WTC11 (cell line): ENCODE data around the gene PALD1. TPM values are rescaled to one million over a fixed set of nuclear protein-coding genes. Genes with fewer than 3 reads are reported as not detected.

Experiments used
- ATAC-seq: fragments of 200-7000 bp; cut with Tn5 transposase; 2 replicates; pipeline ENCODE4 v1.10.0; 2021; ENCODE audit warnings: mild to moderate bottlenecking, moderate library complexity
- CTCF ChIA-PET: fragments of 300-600 bp; sonication (Branson Sonifier 250); formaldehyde crosslinking; loops from one replicate; lab custom pipeline; 2021; ENCODE audit warnings: antibody characterized with exemption; lab: Charles Lee
- POLR2A ChIA-PET: fragments of 350-600 bp; sonication (Branson Sonifier 250); formaldehyde crosslinking; loops from one replicate; lab custom pipeline; 2021; ENCODE audit warnings: antibody characterized with exemption; lab: Charles Lee
- DNase-seq: peaks from one replicate; pipeline ENCODE4 v3.0.0; 2021; ENCODE audit warnings: low spot score
- H3K27ac Mint-ChIP-seq: 2 replicates; pipeline ENCODE4 v1.8.0; 2021; ENCODE audit warnings: mixed read lengths
- H3K27me3 Mint-ChIP-seq: 2 replicates; pipeline ENCODE4 v1.8.0; 2021; ENCODE audit warnings: low read depth, mild to moderate bottlenecking, moderate library complexity, mixed read lengths
- H3K36me3 Mint-ChIP-seq: 2 replicates; pipeline ENCODE4 v1.8.0; 2021; ENCODE audit warnings: mixed read lengths
- H3K4me1 Mint-ChIP-seq: 2 replicates; pipeline ENCODE4 v1.8.0; 2022; ENCODE audit warnings: mixed read lengths
- H3K4me3 Mint-ChIP-seq: 2 replicates; pipeline ENCODE4 v1.8.0; 2021; ENCODE audit warnings: mild to moderate bottlenecking, moderate library complexity, mixed read lengths
- H3K9me3 Mint-ChIP-seq: 2 replicates; pipeline ENCODE4 v1.8.0; 2021; ENCODE audit warnings: mixed read lengths
- ETV6 ChIP-seq: sonication (generic); formaldehyde crosslinking; IDR thresholded peaks from 2 replicates; pipeline ENCODE4 v1.8.1; 2022; ENCODE audit warnings: mild to moderate bottlenecking, missing genetic modification reagents
- FOXK1 ChIP-seq: sonication (generic); formaldehyde crosslinking; IDR thresholded peaks from 2 replicates; pipeline ENCODE4 v1.8.0; 2022; ENCODE audit warnings: mild to moderate bottlenecking, moderate library complexity, missing genetic modification reagents
- JAZF1 ChIP-seq: fragments of 250-450 bp; sonication (Bioruptor Pico); IDR thresholded peaks from 2 replicates; pipeline ENCODE4 v1.9.0; 2021; ENCODE audit warnings: moderate library complexity, mild to moderate bottlenecking, inconsistent platforms
- MXD4 ChIP-seq: fragments of 250-450 bp; sonication (Bioruptor Pico); IDR thresholded peaks from 2 replicates; pipeline ENCODE4 v1.8.0; 2021; ENCODE audit warnings: mild to moderate bottlenecking, moderate library complexity, borderline replicate concordance
- NFE2L1 ChIP-seq: sonication (generic); formaldehyde crosslinking; IDR thresholded peaks from 2 replicates; pipeline ENCODE4 v1.8.1; 2023; ENCODE audit warnings: missing genetic modification reagents
- PRRX2 ChIP-seq: fragments of 250-450 bp; sonication (Bioruptor Pico); IDR thresholded peaks from 2 replicates; pipeline ENCODE4 v1.8.0; 2021; ENCODE audit warnings: mild to moderate bottlenecking
- RORB ChIP-seq: fragments of 250-450 bp; sonication (Bioruptor Pico); IDR thresholded peaks from 2 replicates; pipeline ENCODE4 v1.9.0; 2021; ENCODE audit warnings: mild to moderate bottlenecking
- SMAD4 ChIP-seq: sonication (generic); formaldehyde crosslinking; IDR thresholded peaks from 2 replicates; pipeline ENCODE4 v1.8.0; 2022; ENCODE audit warnings: mild to moderate bottlenecking, missing genetic modification reagents
- SP1 ChIP-seq: sonication (generic); formaldehyde crosslinking; conservative IDR thresholded peaks from 2 replicates; pipeline ENCODE4 v1.8.1; 2022; ENCODE audit warnings: missing genetic modification reagents
- ZNF219 ChIP-seq: sonication (generic); formaldehyde crosslinking; IDR thresholded peaks from 2 replicates; pipeline ENCODE4 v1.8.0; 2023; ENCODE audit warnings: missing genetic modification reagents, mild to moderate bottlenecking, borderline replicate concordance
- ZNF263 ChIP-seq: sonication (generic); formaldehyde crosslinking; IDR thresholded peaks from 2 replicates; pipeline ENCODE4 v1.8.1; 2022; ENCODE audit warnings: low read depth, mild to moderate bottlenecking, moderate library complexity, missing genetic modification reagents
- ZNF416 ChIP-seq: fragments of 250-450 bp; sonication (Bioruptor Pico); IDR thresholded peaks from 2 replicates; pipeline ENCODE4 v1.9.0; 2021; ENCODE audit warnings: mild to moderate bottlenecking, inconsistent platforms
- ZNF671 ChIP-seq: fragments of 250-450 bp; sonication (Bioruptor Pico); IDR thresholded peaks from 2 replicates; pipeline ENCODE4 v1.8.0; 2021; ENCODE audit warnings: mild to moderate bottlenecking
- total RNA-seq: library from RNA; stranded (reverse); gene quantifications from 3 replicates; pipeline ENCODE4 v1.2.3, GENCODE V29; 2021
- TF ChIP-seq, protein P1 (sequence below): sonication (generic); formaldehyde crosslinking; conservative IDR thresholded peaks from 2 replicates; pipeline ENCODE4 v1.8.1; 2022; ENCODE audit warnings: mild to moderate bottlenecking, missing genetic modification reagents
- TF ChIP-seq, protein P2 (sequence below): fragments of 250-450 bp; sonication (Bioruptor Pico); IDR thresholded peaks from 2 replicates; pipeline ENCODE4 v1.9.0; 2021; ENCODE audit warnings: mild to moderate bottlenecking, borderline replicate concordance
- TF ChIP-seq, protein P3 (sequence below): sonication (generic); formaldehyde crosslinking; IDR thresholded peaks from 2 replicates; pipeline ENCODE4 v1.8.0; 2023; ENCODE audit warnings: missing genetic modification reagents
- TF ChIP-seq, protein P4 (sequence below): sonication (generic); formaldehyde crosslinking; IDR thresholded peaks from 2 replicates; pipeline ENCODE4 v1.8.1; 2023; ENCODE audit warnings: mild to moderate bottlenecking, moderate library complexity, missing genetic modification reagents
- TF ChIP-seq, protein P5 (sequence below): sonication (generic); formaldehyde crosslinking; IDR thresholded peaks from 2 replicates; pipeline ENCODE4 v1.8.1; 2023; ENCODE audit warnings: mild to moderate bottlenecking, missing genetic modification reagents, moderate library complexity
- TF ChIP-seq, protein P6 (sequence below): sonication (generic); formaldehyde crosslinking; IDR thresholded peaks from 2 replicates; pipeline ENCODE4 v1.8.1; 2022; ENCODE audit warnings: mild to moderate bottlenecking, missing genetic modification reagents, moderate library complexity, borderline replicate concordance
- TF ChIP-seq, protein P7 (sequence below): sonication (generic); formaldehyde crosslinking; IDR thresholded peaks from 2 replicates; pipeline ENCODE4 v1.8.0; 2022; ENCODE audit warnings: mild to moderate bottlenecking, missing genetic modification reagents
- TF ChIP-seq, protein P8 (sequence below): sonication (generic); formaldehyde crosslinking; IDR thresholded peaks from 2 replicates; pipeline ENCODE4 v1.8.0; 2022; ENCODE audit warnings: mild to moderate bottlenecking, missing genetic modification reagents
- TF ChIP-seq, protein P9 (sequence below): sonication (generic); formaldehyde crosslinking; IDR thresholded peaks from 2 replicates; pipeline ENCODE4 v1.8.1; 2022; ENCODE audit warnings: missing genetic modification reagents, borderline replicate concordance

PALD1 gene
- total RNA-seq, 1 experiment from 2014 or later = 43.6 TPM

DNA sequence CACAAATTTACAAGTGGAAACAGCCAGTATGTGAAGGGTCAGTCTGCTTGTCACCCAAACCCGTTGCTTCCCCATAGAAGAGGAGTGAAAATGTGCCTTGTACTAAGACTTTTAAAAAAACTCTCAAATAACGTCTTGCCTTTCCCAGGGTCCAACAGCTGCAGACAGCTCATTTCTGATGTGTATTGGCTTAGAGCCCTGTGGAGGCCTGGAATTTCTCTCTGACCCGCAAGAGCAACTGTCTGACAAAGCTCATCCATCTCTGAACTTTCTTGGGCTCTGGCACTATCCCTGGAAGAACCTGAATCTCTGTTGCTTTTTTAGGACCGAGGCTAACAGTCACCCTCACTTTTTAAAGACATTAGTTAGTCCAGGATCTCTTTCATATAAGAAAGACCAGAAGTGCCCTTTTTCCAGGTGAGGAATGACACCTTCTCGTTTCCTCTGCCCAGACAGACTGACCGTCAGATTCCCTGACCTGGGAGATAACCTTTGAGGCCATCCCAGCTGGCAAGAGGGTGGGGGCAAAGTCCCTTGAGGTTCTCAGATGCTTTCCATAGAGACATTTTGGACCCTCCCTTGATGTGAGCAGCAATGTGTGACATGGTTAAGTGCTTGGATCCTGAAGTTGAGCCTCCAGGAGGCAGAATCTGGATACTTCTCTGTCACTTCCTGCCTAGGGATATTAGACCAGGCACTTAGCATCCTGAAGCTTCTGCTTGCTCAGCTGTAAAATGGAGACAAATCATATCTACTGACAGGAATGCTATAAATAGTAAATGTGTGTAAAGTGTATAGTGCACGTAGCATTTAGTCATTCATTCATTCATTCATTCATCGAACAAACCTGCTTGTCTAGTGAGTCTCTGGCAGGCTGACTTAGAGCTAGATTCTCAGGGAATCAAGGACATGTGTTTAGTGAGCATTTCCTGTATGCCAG is 32.6 kb upstream of the PALD1 start:
- Mint-ChIP-seq H3K36me3 (no peaks in the 10 kb centered on the region), H3K4me3 (no peak overlapping the region), H3K4me1 (peaks cover 61% of the 10 kb centered on the region), H3K9me3 (no peaks in the 10 kb centered on the region), H3K27ac (no peak overlapping the region), H3K27me3 (peaks cover under 1% of the 10 kb centered on the region)
- POLR2A ChIA-PET = interaction anchor here (1.4 kb wide), 1 partner anchor 9 kb away, joined by 4 read pairs; no protein-coding TSS in a partner anchor
- TF ChIP-seq FOXK1 (no peak), NFE2L1 (CRISPR knock-in tag) (no peak), JAZF1 (CRISPR knock-in tag) (no peak), SP1 (no peak), ZNF219 (CRISPR knock-in tag) (no peak), ZNF416 (CRISPR knock-in tag) (no peak)
- TF ChIP-seq, protein P1, sequence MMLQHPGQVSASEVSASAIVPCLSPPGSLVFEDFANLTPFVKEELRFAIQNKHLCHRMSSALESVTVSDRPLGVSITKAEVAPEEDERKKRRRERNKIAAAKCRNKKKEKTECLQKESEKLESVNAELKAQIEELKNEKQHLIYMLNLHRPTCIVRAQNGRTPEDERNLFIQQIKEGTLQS (CRISPR knock-in tag) = no peak
- TF ChIP-seq, protein P2, sequence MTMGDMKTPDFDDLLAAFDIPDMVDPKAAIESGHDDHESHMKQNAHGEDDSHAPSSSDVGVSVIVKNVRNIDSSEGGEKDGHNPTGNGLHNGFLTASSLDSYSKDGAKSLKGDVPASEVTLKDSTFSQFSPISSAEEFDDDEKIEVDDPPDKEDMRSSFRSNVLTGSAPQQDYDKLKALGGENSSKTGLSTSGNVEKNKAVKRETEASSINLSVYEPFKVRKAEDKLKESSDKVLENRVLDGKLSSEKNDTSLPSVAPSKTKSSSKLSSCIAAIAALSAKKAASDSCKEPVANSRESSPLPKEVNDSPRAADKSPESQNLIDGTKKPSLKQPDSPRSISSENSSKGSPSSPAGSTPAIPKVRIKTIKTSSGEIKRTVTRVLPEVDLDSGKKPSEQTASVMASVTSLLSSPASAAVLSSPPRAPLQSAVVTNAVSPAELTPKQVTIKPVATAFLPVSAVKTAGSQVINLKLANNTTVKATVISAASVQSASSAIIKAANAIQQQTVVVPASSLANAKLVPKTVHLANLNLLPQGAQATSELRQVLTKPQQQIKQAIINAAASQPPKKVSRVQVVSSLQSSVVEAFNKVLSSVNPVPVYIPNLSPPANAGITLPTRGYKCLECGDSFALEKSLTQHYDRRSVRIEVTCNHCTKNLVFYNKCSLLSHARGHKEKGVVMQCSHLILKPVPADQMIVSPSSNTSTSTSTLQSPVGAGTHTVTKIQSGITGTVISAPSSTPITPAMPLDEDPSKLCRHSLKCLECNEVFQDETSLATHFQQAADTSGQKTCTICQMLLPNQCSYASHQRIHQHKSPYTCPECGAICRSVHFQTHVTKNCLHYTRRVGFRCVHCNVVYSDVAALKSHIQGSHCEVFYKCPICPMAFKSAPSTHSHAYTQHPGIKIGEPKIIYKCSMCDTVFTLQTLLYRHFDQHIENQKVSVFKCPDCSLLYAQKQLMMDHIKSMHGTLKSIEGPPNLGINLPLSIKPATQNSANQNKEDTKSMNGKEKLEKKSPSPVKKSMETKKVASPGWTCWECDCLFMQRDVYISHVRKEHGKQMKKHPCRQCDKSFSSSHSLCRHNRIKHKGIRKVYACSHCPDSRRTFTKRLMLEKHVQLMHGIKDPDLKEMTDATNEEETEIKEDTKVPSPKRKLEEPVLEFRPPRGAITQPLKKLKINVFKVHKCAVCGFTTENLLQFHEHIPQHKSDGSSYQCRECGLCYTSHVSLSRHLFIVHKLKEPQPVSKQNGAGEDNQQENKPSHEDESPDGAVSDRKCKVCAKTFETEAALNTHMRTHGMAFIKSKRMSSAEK (CRISPR knock-in tag) = no peak
- TF ChIP-seq, protein P3, sequence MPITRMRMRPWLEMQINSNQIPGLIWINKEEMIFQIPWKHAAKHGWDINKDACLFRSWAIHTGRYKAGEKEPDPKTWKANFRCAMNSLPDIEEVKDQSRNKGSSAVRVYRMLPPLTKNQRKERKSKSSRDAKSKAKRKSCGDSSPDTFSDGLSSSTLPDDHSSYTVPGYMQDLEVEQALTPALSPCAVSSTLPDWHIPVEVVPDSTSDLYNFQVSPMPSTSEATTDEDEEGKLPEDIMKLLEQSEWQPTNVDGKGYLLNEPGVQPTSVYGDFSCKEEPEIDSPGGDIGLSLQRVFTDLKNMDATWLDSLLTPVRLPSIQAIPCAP (CRISPR knock-in tag) = no peak
- TF ChIP-seq, protein P4, sequence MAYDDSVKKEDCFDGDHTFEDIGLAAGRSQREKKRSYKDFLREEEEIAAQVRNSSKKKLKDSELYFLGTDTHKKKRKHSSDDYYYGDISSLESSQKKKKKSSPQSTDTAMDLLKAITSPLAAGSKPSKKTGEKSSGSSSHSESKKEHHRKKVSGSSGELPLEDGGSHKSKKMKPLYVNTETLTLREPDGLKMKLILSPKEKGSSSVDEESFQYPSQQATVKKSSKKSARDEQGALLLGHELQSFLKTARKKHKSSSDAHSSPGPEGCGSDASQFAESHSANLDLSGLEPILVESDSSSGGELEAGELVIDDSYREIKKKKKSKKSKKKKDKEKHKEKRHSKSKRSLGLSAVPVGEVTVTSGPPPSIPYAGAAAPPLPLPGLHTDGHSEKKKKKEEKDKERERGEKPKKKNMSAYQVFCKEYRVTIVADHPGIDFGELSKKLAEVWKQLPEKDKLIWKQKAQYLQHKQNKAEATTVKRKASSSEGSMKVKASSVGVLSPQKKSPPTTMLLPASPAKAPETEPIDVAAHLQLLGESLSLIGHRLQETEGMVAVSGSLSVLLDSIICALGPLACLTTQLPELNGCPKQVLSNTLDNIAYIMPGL = no peak
- TF ChIP-seq, protein P5, sequence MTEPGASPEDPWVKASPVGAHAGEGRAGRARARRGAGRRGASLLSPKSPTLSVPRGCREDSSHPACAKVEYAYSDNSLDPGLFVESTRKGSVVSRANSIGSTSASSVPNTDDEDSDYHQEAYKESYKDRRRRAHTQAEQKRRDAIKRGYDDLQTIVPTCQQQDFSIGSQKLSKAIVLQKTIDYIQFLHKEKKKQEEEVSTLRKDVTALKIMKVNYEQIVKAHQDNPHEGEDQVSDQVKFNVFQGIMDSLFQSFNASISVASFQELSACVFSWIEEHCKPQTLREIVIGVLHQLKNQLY = no peak
- DNase-seq (no peak), ATAC-seq (peak; percentile 4; the same call in 1 of the 2 replicates)
- CTCF ChIA-PET = interaction anchor here (0.6 to 3.2 kb wide), 9 partner anchors 8 to 224 kb away, joined by 3 to 15 read pairs (median 6); no protein-coding TSS in a partner anchor

DNA sequence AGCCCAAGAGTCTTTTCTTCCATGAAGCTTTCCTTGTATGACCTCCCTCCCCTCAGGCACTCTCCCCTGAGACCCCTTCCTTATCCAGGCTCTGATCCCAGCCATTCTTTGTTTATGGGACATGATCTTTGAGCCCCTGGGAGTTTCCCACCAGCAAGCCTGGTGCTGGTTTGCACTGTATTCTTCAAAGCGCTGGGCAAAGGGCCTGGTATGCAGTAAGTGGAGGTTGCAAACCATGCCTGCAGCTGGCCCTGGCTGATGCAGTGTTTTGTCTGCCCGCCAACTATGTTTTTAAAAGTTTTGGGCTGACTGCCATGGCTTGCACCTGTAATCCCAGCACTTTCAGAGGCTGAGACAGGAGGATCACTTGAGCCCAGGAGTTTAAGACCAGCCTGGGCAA is 30.3 kb upstream of the PALD1 start:
- Mint-ChIP-seq H3K36me3 (no peaks in the 10 kb centered on the region), H3K27ac (no peak overlapping the region), H3K4me3 (no peak overlapping the region), H3K27me3 (no peaks in the 10 kb centered on the region; the same call in none of the 2 replicates), H3K9me3 (no peaks in the 10 kb centered on the region), H3K4me1 (peaks cover 50% of the 10 kb centered on the region)
- CTCF ChIA-PET = interaction anchor here (1.1 to 3.2 kb wide), 3 partner anchors 8 to 17 kb away, joined by 7 to 15 read pairs (median 14); no protein-coding TSS in a partner anchor
- ATAC-seq = no peak
- no peak for DNase-seq
- POLR2A ChIA-PET = no interaction called here
- no peak for TF ChIP-seq ZNF263 (CRISPR knock-in tag)
- TF ChIP-seq PRRX2 (CRISPR knock-in tag) = no peak
- TF ChIP-seq MXD4 (CRISPR knock-in tag) = no peak
- TF ChIP-seq ZNF416 (CRISPR knock-in tag) = no peak
- TF ChIP-seq, protein P6, sequence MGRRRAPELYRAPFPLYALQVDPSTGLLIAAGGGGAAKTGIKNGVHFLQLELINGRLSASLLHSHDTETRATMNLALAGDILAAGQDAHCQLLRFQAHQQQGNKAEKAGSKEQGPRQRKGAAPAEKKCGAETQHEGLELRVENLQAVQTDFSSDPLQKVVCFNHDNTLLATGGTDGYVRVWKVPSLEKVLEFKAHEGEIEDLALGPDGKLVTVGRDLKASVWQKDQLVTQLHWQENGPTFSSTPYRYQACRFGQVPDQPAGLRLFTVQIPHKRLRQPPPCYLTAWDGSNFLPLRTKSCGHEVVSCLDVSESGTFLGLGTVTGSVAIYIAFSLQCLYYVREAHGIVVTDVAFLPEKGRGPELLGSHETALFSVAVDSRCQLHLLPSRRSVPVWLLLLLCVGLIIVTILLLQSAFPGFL (CRISPR knock-in tag) = no peak
- no peak for TF ChIP-seq ZNF671
- TF ChIP-seq, protein P7, sequence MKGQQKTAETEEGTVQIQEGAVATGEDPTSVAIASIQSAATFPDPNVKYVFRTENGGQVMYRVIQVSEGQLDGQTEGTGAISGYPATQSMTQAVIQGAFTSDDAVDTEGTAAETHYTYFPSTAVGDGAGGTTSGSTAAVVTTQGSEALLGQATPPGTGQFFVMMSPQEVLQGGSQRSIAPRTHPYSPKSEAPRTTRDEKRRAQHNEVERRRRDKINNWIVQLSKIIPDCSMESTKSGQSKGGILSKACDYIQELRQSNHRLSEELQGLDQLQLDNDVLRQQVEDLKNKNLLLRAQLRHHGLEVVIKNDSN = no peak
- TF ChIP-seq SMAD4 (CRISPR knock-in tag) = no peak
- TF ChIP-seq RORB (CRISPR knock-in tag) = no peak
- TF ChIP-seq, protein P8, sequence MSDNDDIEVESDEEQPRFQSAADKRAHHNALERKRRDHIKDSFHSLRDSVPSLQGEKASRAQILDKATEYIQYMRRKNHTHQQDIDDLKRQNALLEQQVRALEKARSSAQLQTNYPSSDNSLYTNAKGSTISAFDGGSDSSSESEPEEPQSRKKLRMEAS (CRISPR knock-in tag) = no peak
- TF ChIP-seq, protein P9, sequence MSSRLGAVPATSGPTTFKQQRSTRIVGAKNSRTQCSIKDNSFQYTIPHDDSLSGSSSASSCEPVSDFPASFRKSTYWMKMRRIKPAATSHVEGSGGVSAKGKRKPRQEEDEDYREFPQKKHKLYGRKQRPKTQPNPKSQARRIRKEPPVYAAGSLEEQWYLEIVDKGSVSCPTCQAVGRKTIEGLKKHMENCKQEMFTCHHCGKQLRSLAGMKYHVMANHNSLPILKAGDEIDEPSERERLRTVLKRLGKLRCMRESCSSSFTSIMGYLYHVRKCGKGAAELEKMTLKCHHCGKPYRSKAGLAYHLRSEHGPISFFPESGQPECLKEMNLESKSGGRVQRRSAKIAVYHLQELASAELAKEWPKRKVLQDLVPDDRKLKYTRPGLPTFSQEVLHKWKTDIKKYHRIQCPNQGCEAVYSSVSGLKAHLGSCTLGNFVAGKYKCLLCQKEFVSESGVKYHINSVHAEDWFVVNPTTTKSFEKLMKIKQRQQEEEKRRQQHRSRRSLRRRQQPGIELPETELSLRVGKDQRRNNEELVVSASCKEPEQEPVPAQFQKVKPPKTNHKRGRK (CRISPR knock-in tag) = no peak
- no peak for TF ChIP-seq ETV6
